Epithelial cell of esophagus (primary cell): ENCODE measurements around the gene CYP2C8.

Experiments
- DNase-seq: peaks from one replicate; pipeline ENCODE4 v3.0.0; 2010; ENCODE audit warnings: low read depth
- H3K4me3 ChIP-seq: 2 replicates; pipeline ENCODE4 v1.5.1; 2011; ENCODE audit warnings: mild to moderate bottlenecking, low read length, control low read depth
- TF ChIP-seq, protein P1 (sequence below): IDR thresholded peaks from 2 replicates; pipeline ENCODE4 v1.5.1; 2011; ENCODE audit warnings: low read depth, mild to moderate bottlenecking, low read length, control low read depth, inconsistent platforms; ENCODE audit not compliant: insufficient read depth; ENCODE audit errors: missing control alignments

The CYP2C8 gene

DNA sequence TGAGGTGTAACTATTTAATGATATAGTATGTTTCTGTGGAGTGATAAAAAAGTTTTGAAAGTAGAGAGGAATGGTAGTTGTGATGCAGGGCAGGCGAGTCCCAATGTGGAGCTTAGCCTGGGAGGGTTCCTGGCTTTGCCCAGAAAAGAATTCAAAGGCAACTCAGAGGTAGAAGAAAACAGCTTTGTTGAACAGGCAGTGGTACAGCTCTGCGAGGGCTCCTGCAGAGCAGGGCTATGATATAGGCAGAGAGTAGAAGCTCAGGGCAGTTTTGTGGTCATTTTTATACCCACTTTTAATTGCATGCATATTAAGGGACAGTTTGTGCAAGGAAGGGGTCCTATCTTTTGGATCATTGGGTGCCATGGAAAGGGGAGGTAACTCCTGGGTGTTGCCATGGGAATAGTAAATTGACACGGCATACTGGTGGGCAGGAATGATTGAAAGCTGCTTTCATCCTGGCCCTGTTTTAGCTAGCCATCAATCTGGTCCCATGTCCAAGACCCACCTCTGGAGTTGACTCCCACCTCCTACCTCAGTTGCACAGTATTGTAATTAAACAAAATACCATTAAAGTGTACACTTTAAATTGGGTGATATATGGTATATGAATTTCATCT is 12.4 kb downstream of the CYP2C8 start:
- TF ChIP-seq, protein P1, sequence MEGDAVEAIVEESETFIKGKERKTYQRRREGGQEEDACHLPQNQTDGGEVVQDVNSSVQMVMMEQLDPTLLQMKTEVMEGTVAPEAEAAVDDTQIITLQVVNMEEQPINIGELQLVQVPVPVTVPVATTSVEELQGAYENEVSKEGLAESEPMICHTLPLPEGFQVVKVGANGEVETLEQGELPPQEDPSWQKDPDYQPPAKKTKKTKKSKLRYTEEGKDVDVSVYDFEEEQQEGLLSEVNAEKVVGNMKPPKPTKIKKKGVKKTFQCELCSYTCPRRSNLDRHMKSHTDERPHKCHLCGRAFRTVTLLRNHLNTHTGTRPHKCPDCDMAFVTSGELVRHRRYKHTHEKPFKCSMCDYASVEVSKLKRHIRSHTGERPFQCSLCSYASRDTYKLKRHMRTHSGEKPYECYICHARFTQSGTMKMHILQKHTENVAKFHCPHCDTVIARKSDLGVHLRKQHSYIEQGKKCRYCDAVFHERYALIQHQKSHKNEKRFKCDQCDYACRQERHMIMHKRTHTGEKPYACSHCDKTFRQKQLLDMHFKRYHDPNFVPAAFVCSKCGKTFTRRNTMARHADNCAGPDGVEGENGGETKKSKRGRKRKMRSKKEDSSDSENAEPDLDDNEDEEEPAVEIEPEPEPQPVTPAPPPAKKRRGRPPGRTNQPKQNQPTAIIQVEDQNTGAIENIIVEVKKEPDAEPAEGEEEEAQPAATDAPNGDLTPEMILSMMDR = no peak

GRCh38 chr10:95049919-95050318 is 19.4 kb downstream of the CYP2C8 start:
- no peak overlapping the region for H3K4me3 ChIP-seq

More for the DNA sequence above, 12.4 kb downstream of the CYP2C8 start:
- H3K4me3 ChIP-seq = no peak overlapping the region
- no peak for DNase-seq

GRCh38 chr10:95048206-95048605 is 21.1 kb downstream of the CYP2C8 start:
- TF ChIP-seq, protein P1 = no peak
- no peak for DNase-seq
- no peak overlapping the region for H3K4me3 ChIP-seq

More at GRCh38 chr10:95049919-95050318, 19.4 kb downstream of the CYP2C8 start:
- TF ChIP-seq, protein P1 = no peak
- DNase-seq = no peak

- DNase-seq = no peak
- TF ChIP-seq, protein P1 = no peak
- H3K4me3 ChIP-seq = no peak overlapping the region
These were observed 30.0 kb downstream of the CYP2C8 start for GRCh38 chr10:95039281-95039680.

DNA sequence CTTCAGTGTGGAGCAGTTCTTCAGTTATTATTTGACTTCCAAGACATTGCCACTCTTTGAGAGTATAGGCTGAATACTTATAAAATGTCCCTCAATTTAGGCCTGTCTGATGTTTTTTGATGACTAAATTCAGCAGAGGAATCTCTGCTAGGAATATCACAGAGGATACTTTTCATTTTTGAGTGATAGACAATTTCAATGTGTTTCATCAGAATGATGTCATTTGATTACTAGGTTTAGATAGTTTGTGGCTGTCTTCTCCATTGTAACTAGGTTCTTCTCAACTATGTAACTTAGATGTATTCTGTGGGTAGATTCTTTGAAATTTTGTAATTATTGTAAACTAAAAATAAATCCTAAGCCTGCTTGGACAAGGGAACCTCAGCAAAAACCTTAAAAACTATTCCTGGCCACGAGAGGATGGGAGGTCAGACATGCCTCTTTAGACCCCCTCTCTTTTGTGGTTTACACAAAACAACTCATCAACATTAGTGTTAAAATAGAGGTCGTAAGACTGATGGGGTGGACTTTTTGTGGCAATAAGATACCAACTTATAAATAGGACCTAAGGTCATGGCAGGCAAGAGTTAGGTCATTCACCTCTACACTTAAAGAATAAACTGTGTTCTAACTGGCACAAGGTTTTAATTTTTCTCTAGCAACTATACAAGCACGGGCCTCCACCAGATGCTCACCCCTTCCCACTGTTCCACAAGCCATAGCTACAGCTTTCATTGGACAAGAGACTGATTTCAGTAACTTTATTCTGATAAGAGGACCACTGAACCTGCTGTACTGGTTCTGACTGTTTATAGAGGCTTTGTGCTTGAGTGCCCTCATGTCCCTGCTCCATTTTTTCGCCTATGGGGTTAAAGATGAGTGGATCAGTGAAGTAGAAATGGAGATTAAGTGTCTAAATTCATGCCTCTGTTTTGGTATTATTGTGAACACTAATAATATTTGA is 33.7 kb downstream of the CYP2C8 start:
- DNase-seq = no peak

DNA sequence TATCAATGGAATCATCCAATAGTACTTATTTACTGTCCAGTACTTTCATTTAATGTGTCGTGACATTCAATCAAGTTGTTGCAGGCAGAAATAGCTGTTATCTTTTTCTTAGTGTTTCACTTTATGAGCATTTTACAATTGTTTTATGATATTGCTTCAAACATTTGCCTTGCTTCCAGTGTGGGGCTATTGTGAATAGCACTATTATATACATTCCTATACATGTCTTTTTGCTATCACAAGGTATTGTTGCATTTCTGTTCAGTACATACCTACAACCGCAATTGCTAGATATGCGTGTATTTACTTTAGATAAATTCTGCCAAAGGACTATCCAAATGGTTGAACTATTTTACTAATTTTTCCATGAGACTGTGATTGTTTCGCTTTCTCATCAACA is 34.9 kb downstream of the CYP2C8 start:
- H3K4me3 ChIP-seq = no peak overlapping the region
- DNase-seq = no peak
- TF ChIP-seq, protein P1 = no peak

More for the DNA sequence above, 33.7 kb downstream of the CYP2C8 start:
- TF ChIP-seq, protein P1 = no peak
- no peak overlapping the region for H3K4me3 ChIP-seq
